ENCODE results near the gene IL23A. TPM values are rescaled to one million over a fixed set of nuclear protein-coding genes. Genes with fewer than 3 reads are reported as not detected.

The IL23A gene
- total and polyA plus RNA-seq, 2 donors from 2014 or later = 0.88 TPM; not detected in 1

DNA sequence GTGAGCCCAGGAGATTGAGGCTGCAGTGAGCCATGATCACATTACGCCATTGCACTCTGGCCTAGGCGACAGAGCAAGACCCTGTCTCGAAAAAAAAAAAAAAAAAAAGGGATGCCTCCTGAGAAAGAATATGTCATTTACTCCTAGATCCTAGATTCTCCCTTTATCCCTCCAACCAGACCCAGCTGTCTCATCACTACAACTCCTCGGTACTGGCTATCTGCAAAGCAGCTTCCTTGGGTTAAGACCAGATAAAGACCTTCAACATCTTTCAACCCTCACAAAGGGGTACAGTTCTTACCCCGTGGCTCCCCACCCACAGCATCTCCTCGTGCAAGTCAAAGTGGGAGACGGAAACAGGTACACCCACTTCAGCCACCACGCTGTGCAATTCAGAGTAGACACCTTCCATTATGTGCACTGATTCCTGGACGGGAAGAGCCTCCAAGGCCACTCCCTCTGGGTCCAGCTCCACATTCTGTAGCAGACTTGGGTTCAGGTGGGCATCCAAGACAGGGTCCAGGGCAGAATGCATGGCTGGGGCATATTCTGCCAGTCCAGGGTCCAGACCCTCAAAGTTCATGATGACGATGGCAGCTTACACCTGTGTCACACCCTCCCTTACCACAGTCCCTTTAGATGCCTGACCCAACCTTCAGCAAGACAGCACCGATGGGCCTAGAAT is 6.0 kb upstream of the IL23A start:
- no peak for FAIRE-seq
- intact Hi-C loops (cut with DNase I) = no loop called here

DNA sequence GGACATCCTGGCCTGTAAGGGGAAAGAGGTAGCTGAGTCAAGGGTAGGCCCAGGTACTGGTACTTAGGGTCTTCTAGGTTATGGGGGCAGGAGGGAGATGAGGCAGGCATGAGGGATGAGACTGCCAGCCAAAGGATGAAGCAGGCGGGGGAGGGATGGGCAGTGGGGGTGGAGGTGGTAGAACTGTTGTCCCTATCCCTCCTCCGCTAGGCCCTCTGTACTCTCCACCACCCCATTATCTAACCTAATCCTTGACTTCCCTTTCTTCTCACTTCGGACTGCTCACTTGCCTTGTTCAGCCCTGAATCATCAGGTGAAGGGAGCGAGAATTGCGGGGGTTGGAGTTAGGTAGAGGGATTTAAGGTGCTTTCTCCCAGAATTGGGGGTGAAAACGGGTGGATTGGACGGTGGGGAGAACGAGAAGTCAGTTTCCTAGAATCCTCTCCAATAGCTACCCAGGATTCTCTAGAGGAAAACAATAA is 5.4 kb upstream of the IL23A start:
- H3K9me3 ChIP-seq (ENCODE audit: control insufficient read depth in 2 of 3, insufficient read depth in 1 of 3, low read length in 3 of 3) = no peaks in the 10 kb centered on the region
- intact Hi-C loops (cut with DNase I) = no loop called here
- H3K27ac ChIP-seq (ENCODE audit: low read depth in 2 of 2, low read length in 2 of 2) = peak overlapping the region; percentile 88 to 97
- peak overlapping the region; percentile 73 to 91 (median 85) for H3K9ac ChIP-seq (ENCODE audit: low read length in 3 of 3)
- FAIRE-seq (no peak), DNase-seq (no peak)
- TF ChIP-seq, protein P1, sequence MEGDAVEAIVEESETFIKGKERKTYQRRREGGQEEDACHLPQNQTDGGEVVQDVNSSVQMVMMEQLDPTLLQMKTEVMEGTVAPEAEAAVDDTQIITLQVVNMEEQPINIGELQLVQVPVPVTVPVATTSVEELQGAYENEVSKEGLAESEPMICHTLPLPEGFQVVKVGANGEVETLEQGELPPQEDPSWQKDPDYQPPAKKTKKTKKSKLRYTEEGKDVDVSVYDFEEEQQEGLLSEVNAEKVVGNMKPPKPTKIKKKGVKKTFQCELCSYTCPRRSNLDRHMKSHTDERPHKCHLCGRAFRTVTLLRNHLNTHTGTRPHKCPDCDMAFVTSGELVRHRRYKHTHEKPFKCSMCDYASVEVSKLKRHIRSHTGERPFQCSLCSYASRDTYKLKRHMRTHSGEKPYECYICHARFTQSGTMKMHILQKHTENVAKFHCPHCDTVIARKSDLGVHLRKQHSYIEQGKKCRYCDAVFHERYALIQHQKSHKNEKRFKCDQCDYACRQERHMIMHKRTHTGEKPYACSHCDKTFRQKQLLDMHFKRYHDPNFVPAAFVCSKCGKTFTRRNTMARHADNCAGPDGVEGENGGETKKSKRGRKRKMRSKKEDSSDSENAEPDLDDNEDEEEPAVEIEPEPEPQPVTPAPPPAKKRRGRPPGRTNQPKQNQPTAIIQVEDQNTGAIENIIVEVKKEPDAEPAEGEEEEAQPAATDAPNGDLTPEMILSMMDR (IDR thresholded peaks at IDR 0.05; ENCODE audit: borderline replicate concordance, extremely low read depth, insufficient read depth) = no peak
- no peaks in the 10 kb centered on the region for H3K27me3 ChIP-seq (ENCODE audit: control insufficient read depth, insufficient read depth, low read length)
- H3K4me1 ChIP-seq (ENCODE audit: control insufficient read depth in 2 of 3, insufficient read depth in 2 of 3, low read depth in 1 of 3, low read length in 3 of 3) = peaks cover 0 to 7% (median 6%) of the 10 kb centered on the region in 3 donors
- peak overlapping the region; percentile 80 to 93 (median 87) for H3K4me3 ChIP-seq (ENCODE audit: low read length in 3 of 3)
- H3K36me3 ChIP-seq (ENCODE audit: control insufficient read depth in 2 of 3, insufficient read depth in 3 of 3, low read length in 3 of 3) = no peaks in the 10 kb centered on the region

More for the DNA sequence above, 6.0 kb upstream of the IL23A start:
- H3K9me3 ChIP-seq (ENCODE audit: control insufficient read depth in 2 of 3, insufficient read depth in 1 of 3, low read length in 3 of 3) = no peaks in the 10 kb centered on the region
- no peaks in the 10 kb centered on the region for H3K27me3 ChIP-seq (ENCODE audit: control insufficient read depth, insufficient read depth, low read length)
- DNase-seq = no peak
- H3K36me3 ChIP-seq (ENCODE audit: control insufficient read depth in 2 of 3, insufficient read depth in 3 of 3, low read length in 3 of 3) = peaks cover 0 to 5% (median 3%) of the 10 kb centered on the region in 3 donors
- TF ChIP-seq, protein P1 (IDR thresholded peaks at IDR 0.05; ENCODE audit: borderline replicate concordance, extremely low read depth, insufficient read depth) = no peak
- peak overlapping the region in 2 of 3 donors; percentile 73 to 91 for H3K9ac ChIP-seq (ENCODE audit: low read length in 3 of 3)
- H3K4me1 ChIP-seq (ENCODE audit: control insufficient read depth in 2 of 3, insufficient read depth in 2 of 3, low read depth in 1 of 3, low read length in 3 of 3) = peaks cover 0 to 7% (median 6%) of the 10 kb centered on the region in 3 donors
- H3K4me3 ChIP-seq (ENCODE audit: low read length in 3 of 3) = peak overlapping the region; percentile 80 to 93 (median 87)
- peak overlapping the region; percentile 88 to 97 for H3K27ac ChIP-seq (ENCODE audit: low read depth in 2 of 2, low read length in 2 of 2)

DNA sequence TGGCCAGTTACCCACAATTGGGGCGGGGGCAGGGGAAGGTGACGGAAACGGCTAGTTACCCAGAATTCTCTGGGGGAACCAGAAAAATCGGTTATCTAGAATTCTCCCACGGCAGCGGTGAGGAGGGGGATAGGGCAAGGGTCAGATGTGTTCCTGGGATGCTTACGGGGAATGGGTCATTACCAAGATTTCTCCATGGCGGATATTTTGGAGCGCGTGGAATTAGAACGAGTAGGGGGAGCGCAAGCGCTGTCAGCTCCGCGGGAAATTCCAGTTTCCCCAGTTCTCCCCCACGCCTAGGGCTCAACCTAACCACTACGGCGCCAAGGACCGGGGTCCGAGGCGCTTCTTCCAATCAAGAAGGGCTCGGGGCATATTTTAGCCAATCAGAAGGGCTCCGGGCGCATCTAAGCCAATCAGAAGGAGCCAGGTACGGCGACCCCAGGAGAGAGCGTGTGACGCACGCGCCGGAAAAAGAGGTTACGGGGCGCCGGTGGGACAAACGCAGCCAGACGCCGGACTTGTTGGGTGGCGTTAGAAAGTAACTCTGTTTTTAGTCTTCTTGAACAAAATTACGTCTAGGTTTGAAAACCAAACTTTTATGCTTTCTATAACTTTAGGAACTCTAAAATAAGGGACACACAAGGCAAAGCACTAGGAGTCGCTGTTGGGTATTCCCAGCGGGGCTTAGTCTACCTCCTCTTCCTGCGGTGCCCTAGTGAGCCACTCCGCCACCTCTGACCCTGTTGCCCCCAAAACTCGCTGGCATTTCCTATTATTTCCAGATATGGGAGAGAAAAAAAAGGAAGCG is 4.8 kb upstream of the IL23A start, which contains the start of gene PAN2:
PAN2 (minus strand) TSS at position 322 of the 811 bp plus-strand sequence. CDS start 906 bp downstream, outside the sequence.
- intact Hi-C loops (cut with DNase I) = no loop called here
- H3K4me3 ChIP-seq (ENCODE audit: low read length in 3 of 3) = peak within 1 kb of the TSS; percentile 80 to 93 (median 87)
- H3K36me3 ChIP-seq (ENCODE audit: control insufficient read depth in 2 of 3, insufficient read depth in 3 of 3, low read length in 3 of 3) = no peaks in the 10 kb centered on the region
- peaks cover 0 to 7% (median 6%) of the 10 kb centered on the region in 3 donors for H3K4me1 ChIP-seq (ENCODE audit: control insufficient read depth in 2 of 3, insufficient read depth in 2 of 3, low read depth in 1 of 3, low read length in 3 of 3)
- H3K27me3 ChIP-seq (ENCODE audit: control insufficient read depth, insufficient read depth, low read length) = no peaks in the 10 kb centered on the region
- H3K27ac ChIP-seq (ENCODE audit: low read depth in 2 of 2, low read length in 2 of 2) = peak within 1 kb of the TSS; percentile 88 to 97
- FAIRE-seq = peak; percentile 45
- H3K9ac ChIP-seq (ENCODE audit: low read length in 3 of 3) = peak within 1 kb of the TSS; percentile 73 to 92 (median 85)
- TF ChIP-seq, protein P1 (IDR thresholded peaks at IDR 0.05; ENCODE audit: borderline replicate concordance, extremely low read depth, insufficient read depth) = peak; percentile 43
- DNase-seq = peak; percentile 97 to 99 (median 98)
- H3K9me3 ChIP-seq (ENCODE audit: control insufficient read depth in 2 of 3, insufficient read depth in 1 of 3, low read length in 3 of 3) = no peaks in the 10 kb centered on the region

All from kidney (tissue), 14 donors.